T-helper 22 cell (primary cell): ENCODE results near the gene SLC5A3.

ENCODE experiments used
- DNase-seq: peaks from one replicate; pipeline ENCODE4 v3.0.0-alpha.2; 2020; ENCODE audit warnings: low read depth

The SLC5A3 gene

GRCh38 chr21:34073032-34073748 lies at the start of gene SLC5A3, which contains the start of gene MRPS6:
SLC5A3 (plus strand) TSS chr21:34073578; CDS start chr21:34095199, 21,621 bp downstream.
MRPS6 (plus strand) TSS chr21:34073578; CDS start chr21:34073701, 123 bp downstream.
- peak; percentile 60 for DNase-seq

- DNase-seq = no peak
Observed at GRCh38 chr21:34023691-34024373, 49.5 kb upstream of the SLC5A3 start.

GRCh38 chr21:34024374-34024693 lies 49.0 kb upstream of the SLC5A3 start:
- DNase-seq = no peak

DNA sequence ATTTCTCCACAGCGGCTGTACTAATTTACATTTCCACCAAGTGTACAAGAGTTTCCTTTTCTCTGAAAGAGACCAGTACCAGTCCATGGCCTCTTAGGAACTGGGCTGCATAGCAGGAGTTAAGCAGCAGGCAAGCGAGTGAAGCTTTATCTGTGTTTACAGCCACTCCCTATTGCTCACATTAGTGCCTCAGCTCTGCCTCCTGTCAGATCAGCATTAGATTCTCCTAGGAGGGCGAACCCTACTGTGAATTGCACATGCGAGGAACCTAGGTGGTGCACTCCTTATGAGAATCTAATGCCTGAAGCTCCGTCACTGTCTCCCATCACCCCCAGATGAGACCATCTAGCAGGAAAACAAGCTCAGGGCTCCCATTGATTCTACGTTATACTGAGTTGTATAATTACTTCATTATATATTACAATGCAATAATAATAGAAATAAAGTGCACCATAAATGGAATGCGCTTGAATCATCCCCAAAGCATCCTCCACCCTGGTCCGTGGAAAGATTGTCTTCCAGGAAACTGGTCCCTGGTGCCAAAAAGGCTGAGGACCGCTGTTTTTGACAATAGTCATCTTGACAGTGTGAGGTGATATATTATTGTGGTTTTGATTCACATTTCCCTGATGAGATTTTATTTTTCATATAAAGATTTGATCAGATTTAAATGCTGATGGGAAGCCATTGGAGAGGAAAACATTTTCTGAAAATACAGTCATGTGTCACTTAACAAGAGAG lies 45.5 kb upstream of the SLC5A3 start:
- no peak for DNase-seq

GRCh38 chr21:34029743-34030528 lies 43.4 kb upstream of the SLC5A3 start:
- peak; percentile 34 for DNase-seq

GRCh38 chr21:34031835-34032370 lies 41.5 kb upstream of the SLC5A3 start:
- DNase-seq = no peak

GRCh38 chr21:34034369-34035014 lies 38.9 kb upstream of the SLC5A3 start:
- no peak for DNase-seq

GRCh38 chr21:34035619-34036354 lies 37.6 kb upstream of the SLC5A3 start:
- DNase-seq = no peak

GRCh38 chr21:34037009-34037795 lies 36.2 kb upstream of the SLC5A3 start:
- DNase-seq = no peak

DNA sequence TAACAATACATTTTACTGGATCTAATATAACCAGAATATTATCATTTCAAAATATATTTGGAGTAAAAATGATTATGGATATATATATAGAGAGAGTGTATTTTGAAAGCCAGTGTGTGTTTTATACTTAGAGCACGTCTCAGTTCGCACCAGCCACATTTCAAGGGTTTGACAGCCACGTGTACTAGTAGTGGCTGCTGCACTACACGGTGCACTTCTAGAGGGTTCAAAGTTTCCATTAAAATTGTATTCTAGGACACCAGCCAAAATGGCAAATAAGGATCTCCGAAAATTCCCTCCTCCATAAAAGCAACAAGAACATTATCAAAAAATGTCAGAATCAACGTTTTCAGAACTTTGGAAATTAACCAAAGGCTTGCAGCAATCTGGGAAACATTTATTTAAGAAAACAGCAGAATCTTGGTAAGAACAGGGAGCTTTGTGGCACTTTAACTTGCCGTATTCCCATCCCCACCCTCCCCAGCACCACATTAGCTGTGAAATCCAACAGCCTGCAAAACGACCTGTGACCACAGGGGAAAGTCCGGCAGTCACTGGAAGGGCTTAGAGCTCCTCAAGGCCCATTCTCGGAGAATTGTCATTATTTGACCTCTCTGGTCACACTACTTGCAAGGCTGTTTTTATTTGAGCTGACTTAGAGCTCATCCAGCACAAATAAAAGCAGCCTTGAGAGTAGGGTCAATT lies 33.5 kb upstream of the SLC5A3 start:
- no peak for DNase-seq

DNA sequence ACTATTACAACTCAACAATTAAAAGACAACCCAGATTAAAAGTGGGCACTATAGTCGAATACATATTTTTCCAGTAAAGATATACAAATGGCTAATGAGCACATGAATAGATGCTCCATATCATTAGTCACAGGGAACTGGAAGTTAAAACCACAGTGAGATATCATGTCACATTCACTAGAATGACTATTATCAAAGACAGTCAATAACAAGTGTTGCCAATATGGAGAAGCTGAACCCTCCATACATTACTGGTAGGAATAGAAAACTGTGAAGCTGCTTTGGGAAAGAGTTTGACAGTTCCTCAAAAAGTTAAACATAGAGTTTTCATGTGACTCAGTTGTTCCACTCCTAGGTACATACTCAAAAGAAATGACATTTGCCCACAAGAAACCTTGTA lies 30.6 kb upstream of the SLC5A3 start:
- no peak for DNase-seq

DNA sequence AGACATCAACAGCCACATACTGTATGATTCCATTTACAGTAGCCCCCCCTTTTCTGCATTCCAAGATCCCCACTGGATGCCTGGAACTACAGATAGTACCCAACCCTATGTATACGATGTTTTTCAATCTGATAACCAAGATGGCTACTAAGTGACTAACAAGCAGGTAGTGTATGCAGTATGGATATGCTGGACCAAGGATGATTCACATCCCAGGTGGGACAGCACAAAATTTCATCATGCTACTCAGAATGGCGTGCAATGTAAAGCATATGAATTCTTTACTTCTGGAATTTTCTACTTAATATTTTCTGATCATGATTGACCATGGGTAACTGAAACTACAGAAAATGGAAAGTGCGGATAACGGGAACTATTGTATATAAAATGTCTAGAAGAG lies 30.0 kb upstream of the SLC5A3 start:
- no peak for DNase-seq

DNA sequence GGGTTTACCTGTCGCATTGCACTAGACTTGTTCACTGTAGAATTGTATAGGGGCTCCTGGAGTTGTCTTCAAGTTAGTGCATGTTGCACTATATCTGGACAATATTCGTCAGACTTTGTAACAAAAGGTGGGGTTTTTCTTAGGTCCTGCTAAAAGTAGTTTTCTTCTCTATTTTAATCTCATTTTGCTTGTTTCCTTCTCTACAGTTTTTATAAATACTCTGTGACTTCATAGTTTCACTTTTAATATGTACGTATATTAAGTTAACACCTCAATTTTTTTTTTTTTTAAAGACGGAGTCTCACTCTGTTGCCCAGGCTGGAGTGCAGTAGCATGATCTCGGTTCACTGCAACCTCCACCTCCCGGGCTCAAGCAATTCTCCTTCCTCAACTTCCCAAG lies 26.5 kb upstream of the SLC5A3 start:
- DNase-seq = no peak

DNA sequence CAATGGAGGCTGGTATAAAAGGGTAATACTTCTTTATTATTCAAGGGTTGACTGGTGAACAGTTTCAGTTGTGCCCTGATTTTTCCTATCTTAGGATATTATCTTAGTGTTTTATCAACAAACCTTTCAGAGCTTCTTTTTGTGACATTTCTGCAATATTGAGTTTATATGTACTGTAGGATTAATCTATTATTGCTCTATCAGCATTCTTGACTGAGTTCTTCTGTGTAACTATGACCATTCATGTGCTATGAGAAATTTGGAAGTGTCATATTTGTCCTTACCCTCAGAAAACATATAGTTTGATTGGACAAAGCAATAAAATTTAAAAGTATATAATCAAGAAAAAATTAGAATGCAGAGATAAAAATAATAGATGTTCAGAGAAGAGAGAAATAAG lies 25.5 kb upstream of the SLC5A3 start:
- DNase-seq = no peak

GRCh38 chr21:34052171-34052570 lies 21.2 kb upstream of the SLC5A3 start:
- DNase-seq = no peak

DNA sequence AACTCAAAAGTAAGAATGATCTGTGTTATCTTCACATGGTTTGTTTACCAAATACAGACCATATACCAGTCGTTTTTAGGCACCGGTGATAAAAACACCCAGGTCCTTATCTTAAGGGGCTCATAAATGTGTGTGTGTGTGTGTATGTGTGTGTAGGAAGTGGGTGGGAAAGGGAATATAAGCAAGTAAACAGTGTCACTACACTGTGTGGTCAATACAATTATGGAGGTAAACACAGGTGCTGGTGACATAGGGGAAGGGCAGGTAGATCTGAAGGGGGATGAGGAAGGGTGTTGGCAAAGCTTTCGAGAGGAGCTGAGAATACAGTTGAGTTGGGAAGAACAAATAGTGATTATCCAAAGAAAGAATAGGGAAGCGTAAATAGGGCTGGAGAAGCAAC lies 19.1 kb upstream of the SLC5A3 start:
- DNase-seq = no peak

DNA sequence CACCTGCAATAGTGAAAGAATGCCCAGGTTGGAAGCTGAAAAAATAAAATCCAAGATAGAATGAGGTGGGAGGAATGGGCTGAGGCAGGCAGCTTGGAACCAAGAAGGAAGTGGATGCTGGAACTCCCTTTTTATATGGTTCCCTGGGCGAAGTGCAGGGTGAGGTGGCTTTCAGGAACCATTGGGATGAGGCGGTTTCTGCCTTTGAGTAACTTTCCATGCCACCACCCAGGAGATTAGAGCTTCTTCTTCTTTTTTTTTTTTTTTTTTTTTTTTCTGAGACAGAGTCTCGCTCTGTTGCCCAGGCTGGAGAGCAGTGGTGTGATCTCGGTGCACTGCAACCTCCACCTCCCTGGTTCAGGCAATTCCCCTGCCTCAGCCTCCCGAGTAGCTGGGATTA lies 17.8 kb upstream of the SLC5A3 start:
- no peak for DNase-seq

GRCh38 chr21:34061983-34062382 lies 11.4 kb upstream of the SLC5A3 start:
- DNase-seq = no peak

- no peak for DNase-seq
Observed at GRCh38 chr21:34065027-34065426, 8.4 kb upstream of the SLC5A3 start.
